22Rv1 (cell line): Measurements from ENCODE around the gene TRIM9.

Source experiments
- H3K27ac ChIP-seq: fragments of 450-650 bp; 2 replicates; pipeline ENCODE4 v1.5.1; 2017
- ZFX ChIP-seq: fragments of 450-650 bp; IDR thresholded peaks from 2 replicates; pipeline ENCODE4 v1.6.1; 2017; ENCODE audit warnings: antibody characterized with exemption, borderline replicate concordance
- TF ChIP-seq, protein P1 (sequence below): fragments of 450-650 bp; IDR thresholded peaks from 2 replicates; pipeline ENCODE4 v1.5.1; 2017; ENCODE audit warnings: mild to moderate bottlenecking

TRIM9 gene

GRCh38 chr14:51107801-51108200 lies 12.9 kb upstream of the TRIM9 start:
- TF ChIP-seq, protein P1, sequence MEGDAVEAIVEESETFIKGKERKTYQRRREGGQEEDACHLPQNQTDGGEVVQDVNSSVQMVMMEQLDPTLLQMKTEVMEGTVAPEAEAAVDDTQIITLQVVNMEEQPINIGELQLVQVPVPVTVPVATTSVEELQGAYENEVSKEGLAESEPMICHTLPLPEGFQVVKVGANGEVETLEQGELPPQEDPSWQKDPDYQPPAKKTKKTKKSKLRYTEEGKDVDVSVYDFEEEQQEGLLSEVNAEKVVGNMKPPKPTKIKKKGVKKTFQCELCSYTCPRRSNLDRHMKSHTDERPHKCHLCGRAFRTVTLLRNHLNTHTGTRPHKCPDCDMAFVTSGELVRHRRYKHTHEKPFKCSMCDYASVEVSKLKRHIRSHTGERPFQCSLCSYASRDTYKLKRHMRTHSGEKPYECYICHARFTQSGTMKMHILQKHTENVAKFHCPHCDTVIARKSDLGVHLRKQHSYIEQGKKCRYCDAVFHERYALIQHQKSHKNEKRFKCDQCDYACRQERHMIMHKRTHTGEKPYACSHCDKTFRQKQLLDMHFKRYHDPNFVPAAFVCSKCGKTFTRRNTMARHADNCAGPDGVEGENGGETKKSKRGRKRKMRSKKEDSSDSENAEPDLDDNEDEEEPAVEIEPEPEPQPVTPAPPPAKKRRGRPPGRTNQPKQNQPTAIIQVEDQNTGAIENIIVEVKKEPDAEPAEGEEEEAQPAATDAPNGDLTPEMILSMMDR: no peak
- no peak for TF ChIP-seq ZFX
- H3K27ac ChIP-seq: no peak overlapping the region

DNA sequence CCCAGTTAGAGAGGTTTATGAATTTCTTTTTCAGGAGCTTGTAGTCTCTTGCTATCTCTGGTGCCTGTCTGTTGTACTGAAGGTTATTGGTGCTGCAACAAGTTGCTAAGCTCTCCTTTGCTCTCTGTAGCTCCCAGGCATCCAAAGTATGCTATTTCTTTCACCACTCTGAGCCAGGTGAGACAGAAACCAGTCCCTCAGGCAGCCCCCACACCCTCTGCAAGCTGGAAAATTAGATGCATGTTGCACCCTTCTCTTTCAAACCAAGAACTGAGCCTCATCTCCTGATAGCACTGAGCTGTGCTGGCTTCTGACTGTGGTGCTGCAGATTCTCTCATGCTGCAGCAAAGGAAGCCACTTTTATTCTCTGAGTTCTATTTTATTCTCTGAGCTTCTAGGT lies 9.6 kb upstream of the TRIM9 start:
- TF ChIP-seq ZFX: no peak
- TF ChIP-seq, protein P1: no peak
- no peak overlapping the region for H3K27ac ChIP-seq

GRCh38 chr14:51097287-51097686 lies 2.4 kb upstream of the TRIM9 start:
- H3K27ac ChIP-seq: no peak overlapping the region
- TF ChIP-seq, protein P1: no peak
- no peak for TF ChIP-seq ZFX

DNA sequence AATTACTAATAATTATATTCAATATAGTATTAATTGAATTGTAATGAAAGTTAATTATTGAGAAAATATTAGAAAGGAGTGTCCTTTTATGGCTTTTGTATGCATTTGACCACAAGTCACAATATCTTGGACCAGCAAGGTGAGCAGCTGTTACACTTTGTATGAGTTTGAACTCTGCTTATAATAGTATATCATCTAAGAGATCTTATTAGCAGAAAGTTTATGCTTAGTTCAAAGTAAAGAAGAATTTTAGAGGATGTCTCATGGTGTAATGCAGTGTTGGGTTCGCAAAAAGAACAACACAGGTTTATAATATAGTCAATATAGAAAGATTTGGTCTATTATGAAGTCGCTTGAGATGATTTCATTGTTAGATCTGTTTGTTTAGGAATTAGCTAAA lies 2.0 kb upstream of the TRIM9 start:
- TF ChIP-seq, protein P1: no peak
- TF ChIP-seq ZFX: no peak

DNA sequence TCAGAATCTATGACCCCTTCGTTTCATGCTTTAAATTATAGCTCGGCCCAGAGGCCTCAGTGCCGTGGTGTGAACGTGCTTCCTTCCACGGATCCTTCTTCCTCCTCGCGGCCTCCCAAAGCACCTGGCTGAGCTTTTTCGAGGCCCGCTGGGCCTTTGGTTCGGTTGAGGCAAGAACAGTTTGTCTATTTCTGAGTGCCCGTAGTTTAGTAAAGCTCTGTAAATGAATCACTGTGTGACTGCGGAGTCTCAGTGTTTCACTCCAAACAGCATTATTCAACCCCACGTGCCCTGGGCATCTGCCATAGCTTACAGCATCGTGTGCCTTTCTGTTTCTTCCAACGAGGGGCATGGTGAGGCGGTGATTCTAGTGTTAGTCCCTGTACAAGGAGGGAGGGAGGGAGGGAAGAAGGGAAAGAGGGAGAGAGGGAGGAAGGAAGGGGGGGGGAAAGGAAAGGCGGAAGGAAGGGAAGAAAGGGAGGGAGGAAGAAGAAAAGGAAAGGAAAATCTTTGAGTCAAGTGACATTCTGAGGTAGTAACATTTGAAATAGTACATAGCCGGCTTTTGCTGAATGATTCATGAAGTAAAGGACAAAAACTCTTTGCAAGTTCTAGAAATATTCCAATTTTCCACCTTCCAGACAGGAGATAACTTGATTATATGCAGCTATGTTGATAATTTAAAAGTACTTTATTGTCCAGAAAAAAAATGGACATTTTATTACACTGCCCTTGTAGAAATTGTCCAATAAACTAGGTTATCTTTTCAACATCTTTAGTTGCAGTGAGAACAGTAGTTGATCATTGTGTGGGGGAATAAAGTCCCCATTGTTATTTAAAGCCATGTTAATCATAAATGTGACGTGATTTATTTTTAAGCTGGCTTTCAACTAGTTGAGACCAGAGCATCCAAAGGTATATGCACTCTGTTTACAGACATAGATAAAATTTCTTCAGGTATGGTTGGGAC lies 1.2 kb upstream of the TRIM9 start:
- H3K27ac ChIP-seq: peak overlapping the region; percentile 60
- no peak for TF ChIP-seq ZFX
- TF ChIP-seq, protein P1: no peak

More for the DNA sequence above, 2.0 kb upstream of the TRIM9 start:
- H3K27ac ChIP-seq: no peak overlapping the region

DNA sequence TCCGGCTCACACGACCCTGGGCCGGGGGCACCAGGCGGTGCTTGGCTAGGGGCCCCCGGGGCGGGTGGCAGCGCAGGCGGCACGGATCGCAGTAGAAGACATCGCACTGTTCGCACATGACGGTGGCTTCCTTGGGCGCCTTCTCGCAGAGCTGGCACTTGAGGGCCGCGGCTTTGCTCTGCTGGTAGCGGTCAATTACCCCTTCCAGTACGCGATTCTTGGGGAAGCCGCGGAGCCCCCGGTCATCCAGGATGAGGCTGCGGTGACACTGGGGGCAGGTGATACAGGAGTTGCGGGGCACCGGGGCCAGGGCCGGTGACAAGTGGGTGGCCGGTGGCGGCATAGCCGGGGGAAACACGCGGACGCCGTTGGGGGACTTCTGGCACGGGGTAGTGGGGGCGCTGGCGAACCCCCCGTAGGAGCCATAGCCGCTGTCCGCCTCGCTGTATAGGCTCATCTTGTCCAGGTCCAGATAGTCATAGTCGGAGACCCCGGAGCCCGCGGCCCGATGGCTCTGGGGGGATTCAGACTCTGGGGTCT lies 553 bp downstream of the TRIM9 start:
- TF ChIP-seq, protein P1: no peak
- TF ChIP-seq ZFX: no peak
- H3K27ac ChIP-seq: no peak overlapping the region
